ENCODE measurements around the gene HSD11B1.

HSD11B1 gene

DNA sequence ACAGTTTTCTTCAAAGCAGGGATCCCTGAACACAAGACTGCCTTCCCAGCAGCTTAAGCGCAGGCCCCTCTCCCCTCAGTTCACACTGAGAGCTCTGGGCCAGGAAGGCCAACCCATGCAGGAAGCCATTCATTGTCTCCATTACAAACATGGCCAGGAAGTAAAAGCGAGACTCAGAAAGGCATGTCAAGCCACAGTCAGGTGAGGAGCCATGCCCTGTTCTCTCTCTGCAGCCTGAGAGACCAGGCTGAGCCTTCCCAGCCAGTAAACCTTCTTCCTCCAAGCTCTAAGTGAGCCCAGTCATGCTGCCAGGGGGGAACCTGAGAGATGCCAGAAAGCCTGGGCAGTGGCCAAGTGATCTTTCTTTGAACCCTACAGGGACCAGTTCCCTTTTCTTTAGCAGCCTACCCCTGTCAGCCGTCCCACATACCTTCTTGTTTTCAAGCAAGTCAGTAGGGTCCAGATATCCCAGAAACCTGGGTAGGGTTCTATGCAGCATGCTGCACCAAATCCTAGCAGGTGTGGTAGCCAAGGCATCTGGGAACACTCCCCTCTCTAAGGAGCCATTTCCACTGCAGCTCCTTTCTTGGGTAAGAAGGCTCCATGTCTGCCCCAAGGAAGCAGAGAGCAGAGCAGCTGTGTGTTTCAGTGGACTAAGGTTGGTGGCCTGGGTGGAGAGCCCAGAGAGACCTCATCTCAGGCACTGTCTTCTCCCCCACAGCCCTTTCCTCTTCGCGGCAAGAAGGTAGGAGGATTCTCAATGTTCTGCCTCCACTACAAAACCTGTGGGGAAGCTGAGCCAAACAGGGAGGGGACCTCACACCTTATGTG is 52.2 kb downstream of the HSD11B1 start:
- peak in 1 of 2 experiments; percentile 41 for DNase-seq

DNA sequence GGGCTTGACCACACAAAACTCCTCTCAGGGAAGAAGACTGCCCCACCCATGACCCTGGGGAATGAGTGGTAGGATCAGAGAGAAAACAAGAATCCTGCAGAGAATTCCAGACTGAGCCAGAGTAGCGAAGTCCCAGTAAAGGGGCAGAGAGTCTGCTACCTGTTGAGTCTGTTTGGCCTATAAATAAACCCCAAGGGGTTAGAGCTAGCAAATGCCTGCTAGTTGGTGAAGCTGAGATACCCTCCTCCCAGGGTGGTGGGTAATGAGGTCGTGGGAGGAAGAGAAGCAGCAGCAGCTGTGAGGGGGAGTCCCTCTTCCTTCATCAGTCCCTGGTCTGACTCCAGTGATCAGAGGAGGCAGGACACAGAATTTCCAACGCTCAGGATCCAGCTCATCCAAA is 53.8 kb downstream of the HSD11B1 start:
- DNase-seq = no peak

DNA sequence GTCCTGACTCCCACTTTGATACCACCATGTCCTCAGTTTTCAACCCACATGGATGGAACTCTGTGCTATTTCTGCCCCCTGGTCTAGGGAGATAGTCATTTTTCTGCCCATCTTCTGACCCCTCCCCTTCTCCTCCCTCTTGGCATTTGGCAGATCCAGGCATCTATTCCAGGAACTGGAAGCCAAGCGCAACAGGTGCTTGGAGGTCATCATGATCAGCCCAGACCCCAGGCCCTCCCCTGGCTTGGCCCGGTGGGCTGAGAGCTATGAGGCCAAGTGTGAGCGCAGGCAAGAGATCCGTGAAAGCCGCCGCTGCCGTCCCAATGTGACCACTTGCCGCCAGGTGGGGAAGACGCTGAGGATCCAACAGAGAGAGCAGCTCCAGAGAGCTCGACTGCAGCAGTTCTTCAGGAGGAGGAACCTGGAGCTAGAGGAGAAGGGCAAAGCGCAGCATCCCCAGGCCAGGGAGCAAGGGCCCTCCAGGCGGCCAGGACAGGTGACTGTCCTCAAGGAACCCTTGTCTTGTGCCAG is 55.2 kb downstream of the HSD11B1 start:
- DNase-seq = no peak

DNA sequence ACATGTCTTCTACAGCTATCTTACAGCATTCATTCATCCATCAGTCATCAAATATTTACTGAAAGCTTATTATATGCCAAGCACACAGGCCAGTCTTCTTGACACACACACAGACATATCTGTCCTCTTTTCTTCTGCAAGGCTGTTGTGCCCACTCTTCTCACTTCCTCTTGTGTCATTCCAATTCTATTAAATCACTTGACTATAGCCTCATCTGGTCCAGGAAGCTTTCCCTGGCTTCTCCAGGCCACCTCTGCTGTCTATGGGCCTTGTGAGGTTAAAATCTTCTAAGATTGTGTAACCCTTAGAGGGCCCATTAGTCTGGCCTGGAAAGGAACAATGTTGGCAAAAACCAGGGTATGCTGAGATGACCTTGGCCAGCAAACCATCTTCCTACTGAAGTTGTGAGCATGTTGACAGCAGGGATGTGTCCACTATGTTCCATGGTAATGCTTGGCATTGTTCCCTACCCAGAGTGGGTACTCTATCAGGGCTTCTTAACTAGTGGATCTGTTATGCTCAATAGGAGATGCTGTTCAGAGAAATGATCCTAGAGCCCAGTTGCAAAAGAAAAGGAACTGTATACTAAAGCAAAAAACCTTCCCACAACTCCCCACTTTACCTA is 56.5 kb downstream of the HSD11B1 start:
- DNase-seq = no peak

DNA sequence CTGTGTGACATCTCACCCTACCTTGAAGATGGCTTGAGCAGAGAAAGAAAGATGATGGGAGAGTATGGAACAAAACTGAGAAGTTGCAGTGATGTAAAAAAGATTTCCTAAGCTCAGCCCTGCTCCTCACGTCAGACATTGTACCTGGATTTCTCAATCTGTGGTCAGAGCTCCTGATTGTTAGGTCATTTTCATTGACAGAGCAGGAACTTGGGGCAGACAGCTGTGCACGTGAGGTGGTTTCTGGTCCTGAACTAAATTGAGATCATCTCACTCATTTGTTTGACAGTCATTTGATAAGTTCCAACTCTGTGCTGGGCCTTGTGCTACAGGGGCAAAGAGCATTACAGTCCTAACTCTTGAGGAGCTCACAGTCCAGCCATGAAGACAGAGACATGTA is 61.4 kb downstream of the HSD11B1 start:
- no peak for DNase-seq

DNA sequence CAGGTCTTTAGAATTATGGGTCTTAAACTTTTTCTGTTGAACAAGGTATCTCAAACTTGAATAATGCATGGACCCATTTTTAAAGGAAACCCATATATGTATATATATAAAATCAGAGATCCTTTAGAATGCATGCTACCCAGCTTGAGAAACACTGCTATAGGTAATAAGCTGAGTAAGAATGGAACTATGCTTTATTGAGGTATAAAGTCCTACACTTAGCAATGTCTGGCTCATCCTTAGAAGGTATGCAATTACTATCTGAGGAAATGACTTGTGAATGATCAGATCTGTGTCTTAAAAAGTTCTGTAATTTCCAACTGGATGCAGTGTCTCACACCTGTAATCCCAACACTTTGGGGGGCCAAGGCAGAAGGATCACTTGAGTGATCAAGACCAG is 62.5 kb downstream of the HSD11B1 start:
- no peak for DNase-seq

DNA sequence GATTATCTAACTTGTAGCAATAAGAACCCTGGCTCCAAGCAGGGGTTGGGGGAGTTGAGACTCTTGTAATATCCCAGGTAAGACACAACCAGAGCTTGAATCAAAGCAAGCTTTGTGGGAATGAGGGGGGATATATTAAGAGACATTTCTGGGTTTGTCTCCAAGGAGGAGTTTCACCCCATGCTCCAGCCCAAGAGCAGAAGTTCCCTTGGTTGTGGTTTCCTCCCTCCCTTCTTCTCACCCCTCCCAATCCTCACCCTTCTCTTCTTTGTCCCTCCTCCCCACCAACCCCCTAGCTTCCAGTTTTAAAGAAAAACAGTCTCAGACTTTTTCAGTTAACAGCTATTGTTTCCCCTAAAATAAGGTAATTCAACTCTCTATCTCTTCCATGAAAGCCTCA is 63.1 kb downstream of the HSD11B1 start:
- no peak for DNase-seq

DNA sequence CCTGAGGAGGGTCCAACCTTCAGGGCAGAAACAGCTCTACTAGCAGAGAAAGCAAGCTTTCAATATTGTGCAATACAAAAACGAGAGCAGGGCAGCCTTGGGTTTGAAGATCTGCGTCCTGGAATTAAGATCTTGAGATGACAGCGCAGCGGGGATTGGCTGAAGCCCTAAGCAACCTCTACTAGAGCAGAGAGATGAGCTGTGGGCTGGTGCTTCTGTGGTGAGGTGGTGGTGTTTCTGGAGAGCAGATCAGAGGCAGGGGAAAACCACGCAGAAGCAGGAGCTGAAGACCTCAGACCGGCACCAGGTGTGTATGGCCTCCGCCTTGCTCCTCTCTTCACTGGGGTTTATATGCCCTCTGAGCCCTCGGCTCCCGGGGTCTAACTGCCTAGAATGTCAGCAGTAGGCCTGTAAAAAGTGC is 63.7 kb downstream of the HSD11B1 start:
- DNase-seq = peak; percentile 81 to 87

DNA sequence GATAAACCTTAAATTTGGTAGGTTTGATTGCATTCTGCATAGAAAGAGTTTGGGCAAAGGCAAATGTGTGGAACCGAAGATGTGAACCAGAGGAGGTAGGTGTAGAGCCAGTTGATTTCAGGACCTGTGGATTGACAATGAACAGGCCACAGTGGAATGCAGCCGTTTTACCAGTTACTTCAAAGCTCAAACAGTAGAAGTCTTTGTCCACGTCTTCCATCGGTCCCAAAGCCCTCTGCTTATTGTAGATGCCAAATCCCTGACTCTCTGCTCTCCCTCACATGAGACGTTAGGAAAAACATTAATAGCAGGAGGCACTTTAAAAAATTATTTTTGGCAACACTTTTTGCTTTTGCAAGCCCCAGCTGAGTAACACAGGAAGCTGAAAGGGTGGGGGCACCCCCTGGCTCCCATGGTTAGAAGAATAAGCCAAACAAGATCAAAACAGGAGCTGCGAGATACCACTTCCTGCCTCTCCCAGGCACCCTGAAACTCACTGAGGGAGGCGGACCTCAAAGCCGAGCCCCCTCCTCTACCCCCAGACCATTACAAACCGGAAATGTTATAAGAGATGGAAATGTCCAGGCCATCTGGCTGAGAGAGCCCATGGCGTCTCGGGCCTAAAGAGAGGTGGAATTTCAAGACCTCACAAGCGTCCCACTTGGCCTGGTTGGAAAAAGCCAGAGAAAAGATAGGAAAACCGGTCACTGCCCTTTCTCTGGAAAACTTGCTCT is 64.7 kb downstream of the HSD11B1 start:
- peak; percentile 76 to 84 for DNase-seq

DNA sequence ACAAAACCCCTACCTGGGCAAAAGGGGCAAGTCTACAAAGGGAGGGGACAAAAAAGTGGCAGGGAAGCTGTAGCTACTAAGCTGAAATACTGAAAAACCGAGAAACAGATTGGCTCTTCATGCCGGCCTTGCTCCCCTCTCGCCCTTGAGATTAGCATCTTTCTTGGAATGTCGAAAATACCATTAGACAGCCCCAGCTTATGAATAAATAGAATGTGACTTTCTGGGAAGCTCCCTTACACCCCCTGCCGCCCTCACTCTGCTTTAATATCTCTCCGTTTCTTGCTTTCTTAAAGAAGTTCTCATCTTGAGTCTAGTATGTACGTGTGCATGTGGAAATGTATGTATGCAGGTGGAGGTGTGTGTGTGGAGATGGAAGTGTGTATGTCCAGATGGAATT is 65.3 kb downstream of the HSD11B1 start:
- no peak for DNase-seq

DNA sequence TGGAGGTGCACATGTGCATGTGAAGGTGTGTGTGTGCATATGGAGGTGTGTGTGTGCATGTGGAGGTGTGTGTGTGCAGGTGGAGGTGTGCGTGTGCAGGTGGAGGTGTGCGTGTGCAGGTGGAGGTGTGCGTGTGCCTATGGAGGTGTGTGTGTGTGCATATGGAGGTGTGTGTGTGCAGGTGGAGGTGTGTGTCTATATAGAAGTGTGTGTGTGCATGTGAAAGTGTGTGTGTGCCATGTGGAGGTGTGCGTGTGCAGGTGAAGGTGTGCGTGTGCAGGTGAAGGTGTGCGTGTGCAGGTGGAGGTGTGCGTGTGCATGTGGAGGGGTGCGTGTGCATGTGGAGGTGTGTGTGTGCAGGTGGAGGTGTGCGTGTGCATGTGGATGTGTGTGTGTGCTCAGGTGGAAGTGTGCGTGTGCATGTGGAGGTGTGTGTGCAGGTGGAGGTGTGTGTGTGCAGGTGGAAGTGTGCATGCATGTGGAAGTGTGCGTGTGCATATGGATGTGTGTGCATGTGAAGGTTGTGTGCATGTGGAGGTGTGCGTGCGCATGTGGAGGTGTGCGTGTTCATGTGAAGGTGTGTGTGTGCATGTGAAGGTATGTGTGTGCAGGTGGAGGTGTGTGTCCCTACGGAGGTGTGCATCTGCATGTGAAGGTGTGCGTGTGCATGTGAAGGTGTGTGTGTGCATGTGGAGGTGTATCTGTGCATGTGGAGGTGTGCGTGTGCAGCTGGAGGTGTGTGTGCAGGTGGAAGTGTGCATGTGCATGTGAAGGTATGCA is 66.2 kb downstream of the HSD11B1 start:
- DNase-seq = no peak

DNA sequence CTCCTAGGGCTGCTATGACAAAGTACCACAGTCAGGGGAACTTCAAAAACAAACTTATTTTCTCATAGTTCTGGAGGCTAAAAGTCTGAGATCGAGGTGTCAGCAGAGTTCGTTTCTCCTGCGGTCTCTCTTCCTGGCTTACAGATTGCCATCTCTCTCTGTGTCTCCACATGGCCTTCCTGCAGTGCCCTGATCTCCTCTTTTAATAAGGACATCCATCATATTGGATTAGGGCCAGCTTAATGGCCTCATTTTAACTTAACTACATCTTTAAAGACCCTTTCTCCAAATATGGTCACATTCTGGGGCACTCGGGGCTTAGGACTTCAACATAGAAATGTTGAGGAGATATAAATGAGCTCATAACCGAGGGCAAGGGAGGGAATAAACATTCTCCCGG is 67.5 kb downstream of the HSD11B1 start:
- DNase-seq = no peak

DNA sequence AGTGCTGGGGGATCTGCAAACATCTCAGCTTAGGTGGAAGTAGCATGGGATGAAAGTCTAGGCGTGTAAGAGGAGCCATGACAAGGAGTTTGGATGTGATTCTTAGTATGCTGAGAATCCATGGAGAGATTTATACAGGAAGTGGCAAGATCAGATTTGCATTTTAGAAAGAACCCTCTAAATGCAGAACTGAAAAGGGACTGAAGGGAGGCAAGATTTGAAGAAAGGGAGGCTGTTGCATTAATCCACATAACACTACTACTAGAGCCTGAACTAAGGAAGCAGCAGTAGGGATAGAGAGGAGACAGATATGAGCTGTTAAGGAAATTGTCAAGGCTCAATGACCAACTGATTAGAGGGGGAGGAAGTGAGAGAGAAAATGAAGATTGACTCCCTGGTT is 69.9 kb downstream of the HSD11B1 start:
- DNase-seq = no peak

DNA sequence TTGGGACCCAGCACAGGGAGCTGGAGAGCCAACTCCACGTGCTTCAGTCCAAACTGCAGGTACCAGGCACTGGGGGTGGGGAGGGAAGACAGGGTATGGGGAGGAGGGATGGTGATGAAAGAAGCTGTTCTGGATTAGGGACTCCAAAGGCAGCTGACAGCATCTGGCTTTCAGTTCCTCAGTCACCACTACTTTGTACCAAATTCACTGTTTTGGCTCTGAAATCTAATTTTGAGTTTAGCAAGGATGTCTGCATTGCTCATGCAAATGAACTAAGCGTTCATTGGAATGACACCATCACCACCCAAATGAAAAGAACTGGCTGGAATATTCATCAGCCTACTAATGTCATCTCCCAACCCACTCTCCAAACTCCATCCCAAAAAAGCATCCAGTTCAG is 71.0 kb downstream of the HSD11B1 start:
- DNase-seq = no peak

DNA sequence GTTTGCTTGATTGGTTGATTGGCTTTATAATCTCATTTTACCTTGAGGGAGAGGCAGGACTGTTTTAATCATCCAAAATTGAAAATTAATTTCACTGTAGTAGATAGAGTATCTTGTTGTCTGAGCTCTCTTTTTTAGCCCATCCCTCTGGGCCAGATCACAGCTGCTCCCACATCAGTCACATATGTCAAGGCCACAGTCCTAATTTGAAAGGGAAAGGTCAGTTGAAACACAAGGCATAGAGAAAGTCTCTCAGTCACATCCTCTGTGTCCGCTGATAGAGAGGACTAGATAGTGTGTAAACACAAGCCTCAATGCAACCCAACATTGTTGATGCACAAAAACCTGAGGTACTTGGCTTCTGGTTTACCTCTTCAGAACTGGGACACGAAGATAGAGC is 72.9 kb downstream of the HSD11B1 start:
- DNase-seq = no peak

DNA sequence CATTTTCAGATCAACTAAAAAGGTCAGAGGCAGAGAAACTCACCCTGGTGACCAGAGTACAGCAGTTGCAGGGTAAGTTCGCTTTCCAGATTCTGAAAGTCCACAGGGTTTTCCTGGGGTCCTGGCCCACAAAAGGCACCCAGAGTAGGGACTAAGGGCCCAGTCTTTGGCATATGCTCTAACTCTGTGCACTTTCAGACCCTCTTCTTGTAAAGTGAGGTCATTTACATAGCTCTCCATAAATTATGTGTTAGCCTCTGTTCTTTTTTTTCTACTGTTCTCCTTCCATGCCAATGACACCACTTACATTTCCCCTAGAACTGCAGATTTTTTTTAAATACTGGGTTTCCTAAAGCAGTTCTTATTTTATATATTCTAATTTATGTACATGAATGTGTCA is 73.5 kb downstream of the HSD11B1 start:
- no peak for DNase-seq

DNA sequence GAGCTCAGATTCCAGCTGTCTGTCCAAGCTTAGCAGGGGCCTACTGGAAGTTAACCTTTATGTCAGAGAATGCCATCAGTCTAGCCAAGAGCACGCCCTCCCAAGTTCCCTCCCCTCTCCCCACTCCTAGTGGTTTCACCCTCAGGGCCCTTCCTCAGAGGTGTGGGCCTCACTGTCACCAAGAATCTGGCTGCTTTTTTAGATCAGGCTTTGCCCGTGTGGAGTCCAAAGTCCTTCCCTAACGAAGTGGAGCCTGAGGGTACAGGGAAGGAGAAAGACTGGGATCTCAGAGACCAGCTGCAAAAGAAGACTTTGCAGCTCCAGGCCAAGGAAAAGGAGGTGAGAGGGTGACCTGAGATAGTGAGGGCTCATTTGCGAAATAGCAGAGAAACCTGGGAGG is 75.6 kb downstream of the HSD11B1 start:
- DNase-seq = no peak

DNA sequence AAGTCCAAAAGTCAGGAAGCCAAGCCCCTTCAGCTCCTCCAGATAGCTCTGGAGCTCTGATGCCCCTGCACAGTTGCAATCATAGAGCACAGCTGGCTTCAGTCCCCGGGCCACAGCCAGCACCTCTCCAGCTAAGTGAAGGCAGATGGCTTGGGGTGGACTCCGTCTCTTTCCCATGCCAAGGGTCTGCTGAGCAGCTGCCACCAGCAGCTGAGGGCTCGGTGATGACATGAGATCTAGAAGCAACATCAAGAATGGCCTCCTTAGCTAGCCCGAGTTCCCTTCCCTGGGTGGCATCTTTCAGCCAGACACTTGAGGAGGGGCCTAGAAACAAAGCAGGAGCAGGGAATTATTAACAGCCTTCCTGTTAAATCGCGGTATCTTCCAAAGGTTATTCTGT is 78.7 kb downstream of the HSD11B1 start:
- DNase-seq = no peak

Data from activated CD4-positive, alpha-beta T cell treated with anti-CD3 and anti-CD28 coated beads, Interleukin-2, amount 50 U/mL, for 48 hours (primary cell).